ENCODE results near the gene CLDN3.
A peak's percentile ranks its signal among the peaks of the same experiment; 100 is the strongest.

CLDN3 gene

GRCh38 chr7:73768641-73769480 is 1.2 kb downstream of the CLDN3 start:
- Histone ChIP-seq H3K4me1 (ENCODE audit: control insufficient read depth, insufficient read depth, low read length) (peaks cover 14% of the 10 kb centered on the region), H3K4me3 (ENCODE audit: low read length) (no peak overlapping the region), H3K27me3 (ENCODE audit: control insufficient read depth, insufficient read depth, low read length) (peaks cover 50% of the 10 kb centered on the region), H3K36me3 (ENCODE audit: control insufficient read depth, insufficient read depth, low read length) (no peaks in the 10 kb centered on the region), H3K9me3 (ENCODE audit: control insufficient read depth, low read length) (no peaks in the 10 kb centered on the region), H3K9ac (ENCODE audit: low read length) (no peak overlapping the region)

GRCh38 chr7:73766556-73767229 is 3.4 kb downstream of the CLDN3 start:
- Histone ChIP-seq H3K9ac (ENCODE audit: low read length) (no peak overlapping the region), H3K4me3 (ENCODE audit: low read length) (no peak overlapping the region), H3K36me3 (ENCODE audit: control insufficient read depth, insufficient read depth, low read length) (no peaks in the 10 kb centered on the region), H3K9me3 (ENCODE audit: control insufficient read depth, low read length) (no peaks in the 10 kb centered on the region), H3K27me3 (ENCODE audit: control insufficient read depth, insufficient read depth, low read length) (peaks cover 49% of the 10 kb centered on the region), H3K4me1 (ENCODE audit: control insufficient read depth, insufficient read depth, low read length) (peaks cover 8% of the 10 kb centered on the region)

GRCh38 chr7:73762659-73762999 is 7.4 kb downstream of the CLDN3 start:
- H3K4me1 ChIP-seq (ENCODE audit: control insufficient read depth, insufficient read depth, low read length) = no peaks in the 10 kb centered on the region
- peaks cover 15% of the 10 kb centered on the region for H3K27me3 ChIP-seq (ENCODE audit: control insufficient read depth, insufficient read depth, low read length)
- no peak overlapping the region for H3K4me3 ChIP-seq (ENCODE audit: low read length)
- no peaks in the 10 kb centered on the region for H3K36me3 ChIP-seq (ENCODE audit: control insufficient read depth, insufficient read depth, low read length)
- no peak overlapping the region for H3K9ac ChIP-seq (ENCODE audit: low read length)
- no peaks in the 10 kb centered on the region for H3K9me3 ChIP-seq (ENCODE audit: control insufficient read depth, low read length)

- Histone ChIP-seq H3K4me3 (ENCODE audit: low read length) (no peak overlapping the region), H3K9me3 (ENCODE audit: control insufficient read depth, low read length) (no peaks in the 10 kb centered on the region), H3K4me1 (ENCODE audit: control insufficient read depth, insufficient read depth, low read length) (no peaks in the 10 kb centered on the region), H3K27me3 (ENCODE audit: control insufficient read depth, insufficient read depth, low read length) (peaks cover 18% of the 10 kb centered on the region), H3K9ac (ENCODE audit: low read length) (no peak overlapping the region), H3K36me3 (ENCODE audit: control insufficient read depth, insufficient read depth, low read length) (no peaks in the 10 kb centered on the region)
Observed at GRCh38 chr7:73761854-73762658, 8.0 kb downstream of the CLDN3 start.

GRCh38 chr7:73758581-73759138 is 11.4 kb downstream of the CLDN3 start:
- Histone ChIP-seq H3K4me3 (ENCODE audit: low read length) (no peak overlapping the region), H3K9me3 (ENCODE audit: control insufficient read depth, low read length) (no peaks in the 10 kb centered on the region), H3K4me1 (ENCODE audit: control insufficient read depth, insufficient read depth, low read length) (no peaks in the 10 kb centered on the region), H3K9ac (ENCODE audit: low read length) (no peak overlapping the region), H3K36me3 (ENCODE audit: control insufficient read depth, insufficient read depth, low read length) (no peaks in the 10 kb centered on the region), H3K27me3 (ENCODE audit: control insufficient read depth, insufficient read depth, low read length) (peaks cover 14% of the 10 kb centered on the region)

GRCh38 chr7:73749931-73750776 is 19.9 kb downstream of the CLDN3 start:
- no peaks in the 10 kb centered on the region for H3K36me3 ChIP-seq (ENCODE audit: control insufficient read depth, insufficient read depth, low read length)
- no peak overlapping the region for H3K4me3 ChIP-seq (ENCODE audit: low read length)
- H3K27me3 ChIP-seq (ENCODE audit: control insufficient read depth, insufficient read depth, low read length) = peaks cover 7% of the 10 kb centered on the region
- peaks cover 5% of the 10 kb centered on the region for H3K4me1 ChIP-seq (ENCODE audit: control insufficient read depth, insufficient read depth, low read length)
- no peaks in the 10 kb centered on the region for H3K9me3 ChIP-seq (ENCODE audit: control insufficient read depth, low read length)
- no peak overlapping the region for H3K9ac ChIP-seq (ENCODE audit: low read length)

GRCh38 chr7:73746378-73746777 is 23.7 kb downstream of the CLDN3 start:
- no peak overlapping the region for H3K9ac ChIP-seq (ENCODE audit: low read length)
- peaks cover 7% of the 10 kb centered on the region for H3K27me3 ChIP-seq (ENCODE audit: control insufficient read depth, insufficient read depth, low read length)
- no peaks in the 10 kb centered on the region for H3K36me3 ChIP-seq (ENCODE audit: control insufficient read depth, insufficient read depth, low read length)
- H3K9me3 ChIP-seq (ENCODE audit: control insufficient read depth, low read length) = no peaks in the 10 kb centered on the region
- peaks cover 32% of the 10 kb centered on the region for H3K4me1 ChIP-seq (ENCODE audit: control insufficient read depth, insufficient read depth, low read length)
- H3K4me3 ChIP-seq (ENCODE audit: low read length) = no peak overlapping the region

GRCh38 chr7:73742753-73743641 is 27.1 kb downstream of the CLDN3 start:
- Histone ChIP-seq H3K27me3 (ENCODE audit: control insufficient read depth, insufficient read depth, low read length) (no peaks in the 10 kb centered on the region), H3K36me3 (ENCODE audit: control insufficient read depth, insufficient read depth, low read length) (no peaks in the 10 kb centered on the region), H3K9me3 (ENCODE audit: control insufficient read depth, low read length) (no peaks in the 10 kb centered on the region), H3K4me1 (ENCODE audit: control insufficient read depth, insufficient read depth, low read length) (peaks cover 45% of the 10 kb centered on the region), H3K4me3 (ENCODE audit: low read length) (peak overlapping the region; percentile 33), H3K9ac (ENCODE audit: low read length) (peak overlapping the region; percentile 55)

- H3K9me3 ChIP-seq (ENCODE audit: control insufficient read depth, low read length) = no peaks in the 10 kb centered on the region
- peak overlapping the region; percentile 55 for H3K9ac ChIP-seq (ENCODE audit: low read length)
- H3K36me3 ChIP-seq (ENCODE audit: control insufficient read depth, insufficient read depth, low read length) = no peaks in the 10 kb centered on the region
- H3K27me3 ChIP-seq (ENCODE audit: control insufficient read depth, insufficient read depth, low read length) = no peaks in the 10 kb centered on the region
- peaks cover 51% of the 10 kb centered on the region for H3K4me1 ChIP-seq (ENCODE audit: control insufficient read depth, insufficient read depth, low read length)
- peak overlapping the region; percentile 33 for H3K4me3 ChIP-seq (ENCODE audit: low read length)
Observed at GRCh38 chr7:73742338-73742752, 27.7 kb downstream of the CLDN3 start.

- Histone ChIP-seq H3K9me3 (ENCODE audit: control insufficient read depth, low read length) (no peaks in the 10 kb centered on the region), H3K4me1 (ENCODE audit: control insufficient read depth, insufficient read depth, low read length) (peaks cover 57% of the 10 kb centered on the region), H3K9ac (ENCODE audit: low read length) (peak overlapping the region; percentile 55), H3K4me3 (ENCODE audit: low read length) (no peak overlapping the region), H3K27me3 (ENCODE audit: control insufficient read depth, insufficient read depth, low read length) (no peaks in the 10 kb centered on the region), H3K36me3 (ENCODE audit: control insufficient read depth, insufficient read depth, low read length) (no peaks in the 10 kb centered on the region)
Observed at GRCh38 chr7:73741600-73741999, 28.5 kb downstream of the CLDN3 start.
